Type B pancreatic cell (in vitro differentiated cells): ENCODE results near the gene RAB24. TPM values are rescaled to one million over a fixed set of nuclear protein-coding genes. Genes with fewer than 3 reads are reported as not detected.
"Not testable (repeated sequence)": the region's sequence is repeated elsewhere in the genome, so short reads cannot be mapped to it uniquely, and the experiment has no call there.

Source experiments
- DNase-seq: peaks from one replicate; pipeline ENCODE4 v3.0.0; 2021; ENCODE audit warnings: mixed read lengths; ENCODE audit not compliant: unreplicated experiment; ENCODE audit errors: extremely low spot score
- H3K27ac Mint-ChIP-seq: 2 replicates; pipeline ENCODE4 v1.8.0; 2021; ENCODE audit warnings: mild to moderate bottlenecking, mixed read lengths
- H3K27me3 Mint-ChIP-seq: 2 replicates; pipeline ENCODE4 v1.8.0; 2021; ENCODE audit warnings: mixed read lengths
- H3K36me3 Mint-ChIP-seq: 2 replicates; pipeline ENCODE4 v1.8.0; 2021; ENCODE audit warnings: mixed read lengths
- H3K4me1 Mint-ChIP-seq: one replicate; pipeline ENCODE4 v1.8.0; 2021; ENCODE audit warnings: mixed read lengths; ENCODE audit not compliant: unreplicated experiment
- H3K4me3 Mint-ChIP-seq: 2 replicates; pipeline ENCODE4 v1.8.0; 2021; ENCODE audit warnings: mild to moderate bottlenecking, mixed read lengths
- H3K9me3 Mint-ChIP-seq: 2 replicates; pipeline ENCODE4 v1.8.0; 2021; ENCODE audit warnings: mixed read lengths
- total RNA-seq: library from RNA; stranded (reverse); gene quantifications from 2 replicates; pipeline ENCODE4 v1.2.1, GENCODE V29; 2021; ENCODE audit warnings: low replicate concordance
- TF ChIP-seq, protein P1 (sequence below): fragments of 200-600 bp; sonication (generic); conservative IDR thresholded peaks from 2 replicates; pipeline ENCODE4 v1.5.0; 2021; ENCODE audit warnings: antibody characterized with exemption, mild to moderate bottlenecking

RAB24 gene
- total RNA-seq, 1 donor from 2014 or later = 42.6 TPM

DNA sequence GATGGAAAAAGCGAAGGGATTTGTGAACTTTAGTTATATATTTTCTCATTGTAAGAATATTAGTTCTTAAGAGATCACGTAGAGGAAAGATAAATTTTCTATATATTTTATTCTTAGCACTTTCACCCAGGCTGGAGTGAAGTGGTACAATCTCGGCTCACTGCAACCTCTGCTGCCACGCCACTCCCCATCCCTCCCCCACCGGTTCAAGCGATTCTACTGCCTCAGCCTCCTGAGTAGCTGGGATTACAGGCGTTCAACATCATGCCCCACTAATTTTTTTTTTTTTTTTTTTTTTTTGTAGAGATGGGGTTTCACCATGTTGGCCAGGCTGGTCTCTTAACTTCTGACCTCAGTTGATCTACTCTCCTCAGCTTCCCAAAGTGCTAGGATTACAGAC lies 42.6 kb downstream of the RAB24 start:
- H3K4me1 Mint-ChIP-seq = no peaks in the 10 kb centered on the region
- no peak overlapping the region for H3K4me3 Mint-ChIP-seq
- TF ChIP-seq, protein P1, sequence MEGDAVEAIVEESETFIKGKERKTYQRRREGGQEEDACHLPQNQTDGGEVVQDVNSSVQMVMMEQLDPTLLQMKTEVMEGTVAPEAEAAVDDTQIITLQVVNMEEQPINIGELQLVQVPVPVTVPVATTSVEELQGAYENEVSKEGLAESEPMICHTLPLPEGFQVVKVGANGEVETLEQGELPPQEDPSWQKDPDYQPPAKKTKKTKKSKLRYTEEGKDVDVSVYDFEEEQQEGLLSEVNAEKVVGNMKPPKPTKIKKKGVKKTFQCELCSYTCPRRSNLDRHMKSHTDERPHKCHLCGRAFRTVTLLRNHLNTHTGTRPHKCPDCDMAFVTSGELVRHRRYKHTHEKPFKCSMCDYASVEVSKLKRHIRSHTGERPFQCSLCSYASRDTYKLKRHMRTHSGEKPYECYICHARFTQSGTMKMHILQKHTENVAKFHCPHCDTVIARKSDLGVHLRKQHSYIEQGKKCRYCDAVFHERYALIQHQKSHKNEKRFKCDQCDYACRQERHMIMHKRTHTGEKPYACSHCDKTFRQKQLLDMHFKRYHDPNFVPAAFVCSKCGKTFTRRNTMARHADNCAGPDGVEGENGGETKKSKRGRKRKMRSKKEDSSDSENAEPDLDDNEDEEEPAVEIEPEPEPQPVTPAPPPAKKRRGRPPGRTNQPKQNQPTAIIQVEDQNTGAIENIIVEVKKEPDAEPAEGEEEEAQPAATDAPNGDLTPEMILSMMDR = no peak
- no peaks in the 10 kb centered on the region for H3K27me3 Mint-ChIP-seq
- H3K36me3 Mint-ChIP-seq = peaks cover 30% of the 10 kb centered on the region
- no peak overlapping the region for H3K27ac Mint-ChIP-seq
- no peaks in the 10 kb centered on the region for H3K9me3 Mint-ChIP-seq
- DNase-seq = no peak

DNA sequence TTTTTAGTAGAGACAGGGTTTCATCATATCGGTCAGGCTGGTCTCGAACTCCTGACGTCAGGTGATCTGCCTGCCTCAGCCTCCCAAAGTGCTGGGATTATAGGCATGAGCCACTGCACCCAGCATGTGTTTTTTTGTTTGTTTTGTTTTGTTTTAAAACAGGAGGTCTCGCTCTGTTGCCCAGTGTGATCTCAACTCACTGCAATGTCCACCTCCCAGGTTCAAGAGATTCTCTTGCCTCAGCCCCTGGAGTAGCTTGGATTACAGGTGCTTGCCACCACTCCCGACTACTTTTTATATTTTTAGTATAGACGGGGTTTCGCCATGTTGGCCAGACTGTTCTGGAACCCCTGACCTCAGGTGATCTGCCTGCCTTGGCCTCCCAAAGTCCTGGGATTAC lies 44.8 kb downstream of the RAB24 start:
- not testable (repeated sequence) for H3K27ac Mint-ChIP-seq, DNase-seq, H3K4me3 Mint-ChIP-seq, H3K4me1 Mint-ChIP-seq, H3K27me3 Mint-ChIP-seq, H3K9me3 Mint-ChIP-seq
- H3K36me3 Mint-ChIP-seq = peaks cover 34% of the 10 kb centered on the region

DNA sequence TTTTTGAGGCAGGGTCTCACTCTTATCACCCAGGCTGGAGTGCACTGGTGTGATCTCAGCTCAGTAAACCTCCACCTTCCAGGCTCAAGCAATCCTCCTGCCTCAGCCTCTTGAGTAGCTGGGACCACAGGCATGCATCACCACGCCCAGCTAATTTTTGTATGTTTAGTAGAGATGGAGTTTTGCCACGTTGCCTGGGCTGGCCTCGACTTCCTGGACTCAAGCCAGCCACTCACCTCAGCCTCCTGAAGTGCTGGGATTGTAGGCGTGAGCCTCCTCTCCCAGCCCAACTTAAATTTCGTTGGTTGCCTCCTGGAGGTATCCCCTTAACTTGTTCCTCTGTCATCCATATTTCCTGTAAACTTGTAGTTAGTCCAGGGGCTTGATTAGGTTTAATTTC lies 47.2 kb downstream of the RAB24 start:
- H3K36me3 Mint-ChIP-seq = peaks cover 34% of the 10 kb centered on the region
- H3K27ac Mint-ChIP-seq = no peak overlapping the region
- no peaks in the 10 kb centered on the region for H3K4me1 Mint-ChIP-seq
- TF ChIP-seq, protein P1 = no peak
- no peak overlapping the region for H3K4me3 Mint-ChIP-seq
- no peak for DNase-seq
- no peaks in the 10 kb centered on the region for H3K9me3 Mint-ChIP-seq
- H3K27me3 Mint-ChIP-seq = no peaks in the 10 kb centered on the region

DNA sequence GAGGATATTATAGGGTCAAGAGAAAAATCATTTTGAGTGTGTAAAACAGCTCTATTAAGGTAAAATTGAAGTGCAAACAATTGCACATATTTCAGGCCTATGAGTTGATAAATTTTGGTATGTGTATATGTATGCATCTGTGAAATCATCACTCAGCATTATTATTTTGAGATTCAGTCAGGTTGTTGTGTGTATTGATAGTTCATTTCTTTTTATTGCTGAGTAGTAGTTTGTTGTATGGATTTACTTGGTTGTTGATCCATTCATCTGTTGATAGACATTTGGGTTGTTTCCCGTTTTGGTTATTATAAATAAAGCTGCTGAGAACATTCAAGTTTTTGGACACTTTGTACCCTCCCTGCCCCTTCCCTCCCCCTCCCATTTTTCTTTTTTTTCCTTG lies 50.3 kb downstream of the RAB24 start:
- no peak overlapping the region for H3K4me3 Mint-ChIP-seq

More for the DNA sequence above, 50.3 kb downstream of the RAB24 start:
- Mint-ChIP-seq H3K36me3 (peaks cover 27% of the 10 kb centered on the region), H3K9me3 (no peaks in the 10 kb centered on the region), H3K27me3 (no peaks in the 10 kb centered on the region), H3K4me1 (no peaks in the 10 kb centered on the region), H3K27ac (no peak overlapping the region)
- TF ChIP-seq, protein P1 = no peak
- no peak for DNase-seq

Other genes with a start within 250 kb of the RAB24 start
- 33.0 and 34.1 TPM in 2 replicates for gene FGFR4, start 216.8 kb downstream of the RAB24 start, total RNA-seq
- 99.6 and 115 TPM in 2 replicates for gene NSD1, start 169.9 kb downstream of the RAB24 start, total RNA-seq
- 126 and 163 TPM in 2 replicates for gene PRELID1, start 80 bp upstream of the RAB24 start, total RNA-seq
- 10.2 and 29.5 TPM in 2 replicates for gene MXD3, start 8.2 kb upstream of the RAB24 start, total RNA-seq
- gene LMAN2, start 47.9 kb upstream of the RAB24 start, total RNA-seq = 102 and 129 TPM in 2 replicates
- gene RGS14, start 54.2 kb upstream of the RAB24 start, total RNA-seq = 8.9 and 16.6 TPM in 2 replicates
- gene SLC34A1, start 80.7 kb upstream of the RAB24 start, total RNA-seq = 0.12 and 0.22 TPM in 2 replicates
- gene PFN3, start 96.9 kb upstream of the RAB24 start, total RNA-seq = not detected in 2 replicates
- gene F12, start 105.8 kb upstream of the RAB24 start, total RNA-seq = 3.2 and 5.7 TPM in 2 replicates
- gene GRK6, start 123.0 kb upstream of the RAB24 start, total RNA-seq = 46.1 and 47.3 TPM in 2 replicates
- 5.9 and 8.8 TPM in 2 replicates for gene PRR7, start 143.1 kb upstream of the RAB24 start, total RNA-seq
- 200 and 269 TPM in 2 replicates for gene DBN1, start 169.9 kb upstream of the RAB24 start, total RNA-seq
- gene PDLIM7, start 193.9 kb upstream of the RAB24 start, total RNA-seq = 66.5 and 187 TPM in 2 replicates
- 6.2 and 6.9 TPM in 2 replicates for gene DOK3, start 206.1 kb upstream of the RAB24 start, total RNA-seq
- gene DDX41, start 213.2 kb upstream of the RAB24 start, total RNA-seq = 99.7 and 104 TPM in 2 replicates